T-cell (primary cell): ENCODE results near the gene GPAM. TPM values are rescaled to one million over a fixed set of nuclear protein-coding genes. Genes with fewer than 3 reads are reported as not detected.
"Not testable (repeated sequence)": the region's sequence is repeated elsewhere in the genome, so short reads cannot be mapped to it uniquely, and the experiment has no call there.

Experiments used
- ATAC-seq, 4 experiments: fragments of 200-7000 bp in 3 of 4; fragments of 150-1000 bp in 1 of 4; cut with Tn5 transposase; replicated peaks in 1 of 4; 1 replicate in 3 of 4; 2 replicates in 1 of 4; pipeline ENCODE4 v1.10.0; 2021; ENCODE audit warnings: moderate library complexity in 3 of 4, mild to moderate bottlenecking in 2 of 4, moderate number of reproducible peaks in 1 of 4
- CTCF ChIA-PET, 2 donors: fragments of 300-600 bp; sonication (Branson Sonifier 250); formaldehyde crosslinking; loops; one replicate each; lab custom pipeline; 2022; ENCODE audit warnings: antibody characterized with exemption in 2 of 2; lab: Charles Lee
- POLR2A ChIA-PET, 2 donors: fragments of 300-600 bp; sonication (Branson Sonifier 250); formaldehyde crosslinking; loops; one replicate each; lab custom pipeline; 2022; ENCODE audit warnings: antibody characterized with exemption in 2 of 2; lab: Charles Lee
- DNase-seq, 35 experiments: peaks; one replicate each; pipeline versions ENCODE4 v3.0.0 to v3.0.0-alpha.2; 2013 to 2023
- H3K27ac ChIP-seq: one replicate; pipeline ENCODE4 v1.5.1; 2013; ENCODE audit warnings: low read length
- H3K27me3 ChIP-seq, 2 experiments: replicated peaks in 1 of 2; 1 replicate in 1 of 2; 2 replicates in 1 of 2; pipeline versions ENCODE4 v1.6.1 to v1.7.0; 2013; ENCODE audit warnings: low read length in 1 of 2, mixed read lengths in 1 of 2; ENCODE audit not compliant: control insufficient read depth in 2 of 2, insufficient read depth in 2 of 2; ENCODE audit errors: extremely low read depth in 1 of 2
- H3K36me3 ChIP-seq, 2 donors: 1 replicate in 1 of 2; 2 replicates in 1 of 2; pipeline versions ENCODE4 v1.6.1 to v1.7.0; 2013; ENCODE audit warnings: low read length in 1 of 2; ENCODE audit not compliant: control insufficient read depth in 2 of 2, insufficient read depth in 1 of 2; ENCODE audit errors: extremely low read depth in 1 of 2
- H3K4me1 ChIP-seq, 2 experiments: 1 replicate in 1 of 2; 2 replicates in 1 of 2; pipeline versions ENCODE4 v1.6.1 to v1.7.0; 2013; ENCODE audit warnings: low read length in 2 of 2, mixed read lengths in 1 of 2; ENCODE audit not compliant: insufficient read depth in 2 of 2, control insufficient read depth in 1 of 2; ENCODE audit errors: extremely low read depth in 1 of 2
- H3K4me3 ChIP-seq, 2 donors: 1 replicate in 1 of 2; 2 replicates in 1 of 2; pipeline versions ENCODE4 v1.5.1 to v1.7.0; 2013; ENCODE audit warnings: mild to moderate bottlenecking in 2 of 2, low read length in 1 of 2, moderate library complexity in 1 of 2; ENCODE audit not compliant: control insufficient read depth in 1 of 2; ENCODE audit errors: extremely low read depth in 1 of 2
- H3K9me3 ChIP-seq: 2 replicates; pipeline ENCODE4 v1.7.0; 2013
- H3K27ac Mint-ChIP-seq, 2 donors: one replicate each; pipeline ENCODE4 v1.8.0; 2020 to 2021; ENCODE audit warnings: mild to moderate bottlenecking in 2 of 2, mixed read lengths in 2 of 2
- H3K27me3 Mint-ChIP-seq, 2 donors: one replicate each; pipeline ENCODE4 v1.8.0; 2021 to 2022; ENCODE audit warnings: mixed read lengths in 2 of 2
- H3K36me3 Mint-ChIP-seq: one replicate; pipeline ENCODE4 v1.8.0; 2021; ENCODE audit warnings: mixed read lengths
- H3K4me1 Mint-ChIP-seq, 3 donors: one replicate each; pipeline ENCODE4 v1.8.0; 2020 to 2022; ENCODE audit warnings: mixed read lengths in 3 of 3, mild to moderate bottlenecking in 1 of 3
- H3K4me3 Mint-ChIP-seq, 3 donors: one replicate each; pipeline ENCODE4 v1.8.0; 2020 to 2022; ENCODE audit warnings: mild to moderate bottlenecking in 3 of 3, mixed read lengths in 3 of 3, moderate library complexity in 3 of 3
- H3K9me3 Mint-ChIP-seq, 3 donors: one replicate each; pipeline ENCODE4 v1.8.0; 2020 to 2022; ENCODE audit warnings: mixed read lengths in 3 of 3
- WGBS: methylation state at CpG from one replicate; pipeline ENCODE4 v1.1.5; 2013; ENCODE audit warnings: missing lambda C conversion rate; ENCODE audit not compliant: insufficient coverage; 5-methylcytosine and 5-hydroxymethylcytosine counted together
- total RNA-seq, 35 experiments: library from RNA in 6 of 35; stranded (reverse) in 6 of 35; fragments of 120-200 nt in 1 of 35; gene quantifications; one replicate each; pipeline versions ENCODE4 v1.2.1 to v1.2.4 and lab custom pipeline; 2013 to 2026

The GPAM gene
- total RNA-seq, 5 donors from 2014 or later (not counting 1 experiment from before 2014, with no cell fraction given) = 4.4 to 8.6 (median 5.9) TPM

DNA sequence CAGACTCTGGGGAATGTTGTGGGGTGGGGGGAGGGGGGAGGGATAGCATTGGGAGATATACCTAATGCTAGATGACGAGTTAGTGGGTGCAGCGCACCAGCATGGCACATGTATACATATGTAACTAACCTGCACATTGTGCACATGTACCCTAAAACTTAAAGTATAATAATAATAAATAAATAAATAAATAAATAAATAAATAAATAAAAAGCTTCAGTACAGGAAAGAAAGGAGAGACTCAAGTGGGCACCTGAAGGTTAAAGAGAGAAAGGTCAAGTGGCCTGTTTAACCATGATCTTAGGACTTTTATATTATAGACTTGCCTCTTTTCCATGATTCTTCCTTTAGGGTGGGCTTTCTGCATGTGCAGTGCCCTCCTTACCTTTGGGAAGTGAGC lies 73.8 kb downstream of the GPAM start:
- H3K36me3 ChIP-seq, CTCF ChIA-PET, DNase-seq, POLR2A ChIA-PET, H3K4me3 ChIP-seq, H3K27me3 ChIP-seq, H3K4me1 Mint-ChIP-seq, H3K27ac ChIP-seq, H3K27me3 Mint-ChIP-seq, H3K4me1 ChIP-seq, H3K27ac Mint-ChIP-seq, H3K9me3 ChIP-seq, ATAC-seq, H3K36me3 Mint-ChIP-seq, H3K4me3 Mint-ChIP-seq, H3K9me3 Mint-ChIP-seq: not testable (repeated sequence)
- WGBS = no CpG with 5 or more reads among the region's 2 CpGs

Other genes with a start within 250 kb of the GPAM start
- gene TECTB, start 99.6 kb upstream of the GPAM start, total RNA-seq = not detected
- gene ACSL5, start 190.4 kb upstream of the GPAM start, total RNA-seq = 10 to 100 TPM; 36.0 to 48.9 (median 39.9) TPM